Measurements from ENCODE around the gene TTL.
"Not testable (repeated sequence)": the region's sequence is repeated elsewhere in the genome, so short reads cannot be mapped to it uniquely, and the experiment has no call there.

DNA sequence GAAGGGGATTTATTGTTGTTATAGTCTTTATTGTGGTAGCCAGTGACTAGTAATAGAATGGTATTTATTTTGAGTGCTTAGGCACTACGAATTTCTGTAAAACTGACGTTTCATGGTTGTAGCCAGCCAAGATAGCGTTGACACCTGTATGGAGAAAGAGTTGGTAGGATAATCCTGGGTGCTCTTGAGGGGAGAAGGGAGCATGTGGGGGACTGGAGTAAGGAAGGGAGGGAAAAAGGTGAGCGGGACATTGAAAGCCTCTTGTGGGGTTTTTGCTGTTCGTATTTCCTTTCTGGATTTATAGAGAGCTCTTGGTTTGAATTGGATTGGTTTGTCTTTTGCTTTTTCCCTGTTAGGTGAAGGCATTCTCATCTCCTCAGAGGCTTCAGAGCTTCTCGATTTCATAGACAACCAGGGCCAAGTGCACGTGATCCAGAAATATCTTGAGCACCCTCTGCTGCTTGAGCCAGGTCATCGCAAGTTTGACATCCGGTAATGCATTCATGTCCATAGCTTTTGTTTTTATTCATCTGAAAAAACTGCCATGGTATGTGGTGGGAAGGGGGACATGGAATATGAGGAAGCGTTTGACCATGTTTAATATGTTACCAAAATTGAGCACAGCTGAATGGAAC lies 19.0 kb downstream of the TTL start:
- TF ChIP-seq, protein P1, sequence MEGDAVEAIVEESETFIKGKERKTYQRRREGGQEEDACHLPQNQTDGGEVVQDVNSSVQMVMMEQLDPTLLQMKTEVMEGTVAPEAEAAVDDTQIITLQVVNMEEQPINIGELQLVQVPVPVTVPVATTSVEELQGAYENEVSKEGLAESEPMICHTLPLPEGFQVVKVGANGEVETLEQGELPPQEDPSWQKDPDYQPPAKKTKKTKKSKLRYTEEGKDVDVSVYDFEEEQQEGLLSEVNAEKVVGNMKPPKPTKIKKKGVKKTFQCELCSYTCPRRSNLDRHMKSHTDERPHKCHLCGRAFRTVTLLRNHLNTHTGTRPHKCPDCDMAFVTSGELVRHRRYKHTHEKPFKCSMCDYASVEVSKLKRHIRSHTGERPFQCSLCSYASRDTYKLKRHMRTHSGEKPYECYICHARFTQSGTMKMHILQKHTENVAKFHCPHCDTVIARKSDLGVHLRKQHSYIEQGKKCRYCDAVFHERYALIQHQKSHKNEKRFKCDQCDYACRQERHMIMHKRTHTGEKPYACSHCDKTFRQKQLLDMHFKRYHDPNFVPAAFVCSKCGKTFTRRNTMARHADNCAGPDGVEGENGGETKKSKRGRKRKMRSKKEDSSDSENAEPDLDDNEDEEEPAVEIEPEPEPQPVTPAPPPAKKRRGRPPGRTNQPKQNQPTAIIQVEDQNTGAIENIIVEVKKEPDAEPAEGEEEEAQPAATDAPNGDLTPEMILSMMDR (IDR thresholded peaks at IDR 0.05): peak; percentile 8 to 50 (median 34)
- not testable (repeated sequence) for TF ChIP-seq POLR2A (IDR thresholded peaks at IDR 0.05)

All from heart left ventricle (tissue), 13 donors.